ENCODE data around the gene CCDC149.
A peak's percentile ranks its signal among the peaks of the same experiment; 100 is the strongest.

The CCDC149 gene

DNA sequence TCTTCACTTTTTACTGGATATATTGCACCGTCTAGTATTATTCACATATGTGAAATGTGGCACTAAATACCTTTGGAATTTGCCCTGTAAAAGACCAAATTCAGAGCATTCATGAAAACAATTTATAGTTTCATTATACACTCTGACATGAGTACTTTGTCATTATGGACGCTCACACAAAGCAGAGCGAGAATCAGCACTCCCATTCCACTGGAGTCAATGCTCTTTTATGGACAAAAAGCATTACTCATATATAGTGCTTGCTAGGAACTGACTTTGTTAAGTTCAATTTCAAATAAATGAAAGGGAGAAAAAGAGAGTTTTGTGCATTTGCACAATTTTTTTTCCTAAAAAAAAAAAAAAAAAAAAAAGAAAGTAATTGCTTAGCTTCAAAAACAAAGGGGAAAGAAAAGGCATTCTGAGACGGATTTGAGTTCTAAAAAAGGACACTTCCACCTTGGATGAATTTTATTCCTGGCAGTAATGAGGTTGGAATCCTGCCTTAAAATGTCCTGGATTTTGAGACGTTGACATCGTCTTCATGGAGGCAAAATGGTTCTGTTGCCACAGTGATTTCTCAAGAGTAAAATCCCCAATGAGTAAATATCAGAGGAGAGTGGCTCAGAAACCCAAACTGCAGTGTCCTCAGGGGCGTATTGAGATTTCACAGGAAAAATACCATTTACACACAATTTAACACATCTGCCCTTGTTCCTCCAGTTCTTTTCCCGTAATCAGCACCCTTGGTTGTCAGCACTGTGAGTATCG is 34.8 kb downstream of the CCDC149 start:
- FAIRE-seq = peak; percentile 80

DNA sequence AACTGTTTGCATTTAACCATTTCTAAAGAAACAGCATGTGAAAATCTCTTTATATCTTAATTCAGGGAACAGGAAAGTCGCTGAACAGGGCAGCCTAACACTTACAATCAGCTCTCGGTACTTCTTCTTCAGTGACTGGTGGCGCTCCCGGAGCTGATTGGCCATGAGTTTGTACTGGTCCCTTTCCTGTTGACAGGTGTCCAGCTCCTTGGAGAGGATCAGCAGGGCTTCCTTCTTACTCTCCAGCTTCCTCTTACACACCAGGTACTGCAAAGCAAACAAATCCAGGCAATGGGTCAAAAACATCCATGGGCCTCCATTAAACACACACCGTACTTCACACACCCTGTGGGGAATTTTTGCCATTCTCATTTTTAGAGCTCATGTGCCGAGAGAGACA is 36.4 kb downstream of the CCDC149 start:
- FAIRE-seq = no peak

DNA sequence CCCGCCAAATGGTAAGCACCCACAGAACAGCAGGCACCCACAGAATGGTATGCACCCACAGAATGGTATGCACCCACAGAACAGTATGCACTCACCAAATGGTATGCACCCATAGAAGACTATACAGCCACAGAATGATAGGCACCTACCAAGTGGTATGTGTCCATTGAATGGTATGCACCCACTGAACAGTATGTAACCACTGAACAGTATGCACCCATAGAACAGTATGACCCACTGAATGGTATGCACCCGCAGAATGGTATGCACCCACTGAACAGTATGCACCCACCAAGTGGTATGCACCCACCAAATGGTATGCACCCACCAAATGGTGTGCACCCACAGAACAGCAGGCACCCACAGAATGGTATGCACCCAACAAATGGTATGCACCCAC is 40.1 kb downstream of the CCDC149 start:
- no peak for FAIRE-seq

DNA sequence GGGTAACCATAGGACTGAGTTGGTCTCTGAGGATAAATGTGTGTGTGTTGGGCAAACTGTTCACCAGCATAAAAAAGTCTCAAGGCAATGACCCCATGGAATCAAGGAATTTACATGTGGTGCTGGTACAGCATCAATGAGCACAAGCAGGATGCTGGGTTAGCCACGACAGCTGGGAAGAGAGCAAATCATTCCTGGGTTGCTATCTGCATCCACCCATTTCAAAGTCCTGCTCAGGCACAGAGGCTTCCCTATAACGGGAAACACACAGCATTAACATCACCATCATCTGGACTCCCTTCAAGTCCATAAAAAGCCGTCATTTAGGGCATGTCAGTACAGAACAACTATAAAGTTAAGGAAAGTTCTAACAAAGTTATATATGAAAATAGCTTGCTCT is 41.6 kb downstream of the CCDC149 start:
- FAIRE-seq = no peak

DNA sequence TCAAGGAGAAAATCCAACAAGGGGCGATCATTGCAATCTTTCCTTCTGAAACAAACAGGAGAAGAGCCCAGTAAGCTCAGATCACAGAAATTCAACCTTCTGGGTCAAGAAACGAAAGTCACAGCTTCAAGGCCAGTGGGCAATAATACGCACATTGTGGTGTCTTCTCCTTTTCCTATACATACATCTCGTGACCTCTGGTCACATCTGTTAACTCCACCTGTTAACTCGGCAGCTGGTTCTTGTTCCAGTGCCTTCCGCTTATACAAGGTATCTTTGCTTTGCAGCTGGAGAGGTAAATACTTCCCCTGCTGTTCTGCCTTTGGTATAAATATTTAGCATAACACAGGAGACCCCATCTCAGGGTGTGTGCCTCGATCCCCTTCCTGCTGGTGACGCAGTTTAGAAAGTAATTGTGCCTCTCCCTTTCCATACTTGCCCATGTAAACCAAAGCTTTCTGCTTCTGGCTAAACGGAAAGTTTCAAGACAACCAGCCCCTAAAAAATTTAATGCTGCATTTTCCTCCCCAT is 45.0 kb downstream of the CCDC149 start:
- FAIRE-seq = no peak

DNA sequence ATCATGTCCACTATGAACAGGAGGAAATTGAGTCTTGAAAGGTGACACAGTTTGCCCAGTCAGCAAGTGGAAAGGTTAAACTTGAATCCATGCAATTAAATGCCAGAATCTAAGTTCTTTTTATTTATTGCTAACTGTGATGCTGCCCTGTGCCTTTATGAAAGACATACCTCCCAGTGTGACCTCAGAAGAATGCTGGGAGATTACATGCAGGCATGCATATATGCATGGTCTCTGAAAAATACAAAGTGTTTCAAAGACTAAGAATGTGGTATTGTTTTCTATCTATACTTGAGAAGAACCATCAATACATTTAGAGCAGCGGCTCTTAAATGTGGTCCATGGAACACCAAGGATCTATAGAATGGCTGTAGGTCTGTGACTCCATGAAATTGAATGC is 45.6 kb downstream of the CCDC149 start:
- FAIRE-seq = no peak

DNA sequence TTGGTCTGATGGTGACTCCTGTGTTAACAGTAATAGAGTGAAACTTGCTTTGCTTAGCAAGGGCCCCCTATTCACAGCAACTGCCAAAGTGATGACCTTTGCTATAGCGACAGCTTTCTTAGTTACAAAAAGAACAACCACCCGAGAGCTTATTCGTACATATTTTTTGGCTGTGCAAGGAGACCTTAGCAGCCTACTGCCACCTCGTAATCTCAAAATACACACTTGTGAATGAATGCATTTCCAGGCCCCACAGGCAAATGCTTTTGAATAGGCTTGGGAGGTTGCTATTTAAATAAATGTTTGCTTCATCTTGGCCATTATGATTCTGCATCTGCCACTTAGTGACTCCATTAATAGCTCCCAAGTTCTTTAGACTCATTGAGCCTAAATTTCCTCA is 47.4 kb downstream of the CCDC149 start:
- FAIRE-seq = no peak

DNA sequence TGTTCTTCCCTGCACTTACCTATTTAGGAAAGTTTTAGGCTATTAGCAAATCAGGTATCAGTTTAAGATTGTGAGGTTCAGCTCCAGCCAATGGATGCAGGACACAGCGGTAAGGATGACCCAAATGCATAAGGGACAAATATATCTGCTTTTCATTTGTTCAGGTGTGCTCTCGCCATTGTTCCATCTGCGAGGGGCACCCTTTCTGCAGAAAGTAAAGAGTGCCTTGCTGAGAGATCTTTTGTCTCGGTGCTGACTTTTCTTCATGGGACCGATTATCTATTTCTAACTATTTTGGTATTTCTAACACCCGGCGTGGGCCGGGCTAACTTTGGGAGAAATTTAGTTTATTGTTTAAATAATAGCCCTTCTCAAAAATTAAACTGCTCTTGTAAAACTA is 49.0 kb downstream of the CCDC149 start:
- FAIRE-seq = no peak

DNA sequence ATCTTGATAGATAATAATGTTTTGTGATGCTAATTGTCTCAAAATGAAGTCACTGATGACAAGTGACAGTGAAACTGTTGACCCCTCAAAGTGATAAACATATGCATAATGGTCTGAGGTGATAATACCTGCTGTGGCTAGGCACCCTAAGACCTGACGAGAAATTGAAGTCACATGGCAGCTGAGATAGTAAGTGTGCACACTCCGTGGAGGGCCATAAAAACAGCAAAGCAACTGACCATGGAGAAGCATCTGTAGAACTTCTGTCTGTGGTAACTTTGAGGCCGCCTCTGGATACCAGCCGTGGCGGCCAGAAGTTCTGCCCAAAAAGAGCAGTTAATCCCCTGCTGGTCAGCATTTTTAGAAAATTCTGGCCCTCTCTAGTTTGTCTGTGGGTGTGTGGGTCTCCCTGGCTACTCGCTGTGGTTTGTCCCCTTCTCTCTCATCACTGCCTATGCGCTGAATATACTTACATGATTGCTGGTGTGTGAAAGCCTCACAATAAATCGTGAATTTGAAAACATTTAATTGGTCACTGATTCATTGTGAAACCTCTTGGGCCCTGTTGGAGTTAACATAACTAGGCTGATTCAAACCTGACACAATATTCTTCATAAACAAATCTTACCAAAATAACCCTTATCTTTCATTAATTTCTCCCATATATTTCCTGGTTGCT is 50.6 kb downstream of the CCDC149 start:
- no peak for FAIRE-seq

DNA sequence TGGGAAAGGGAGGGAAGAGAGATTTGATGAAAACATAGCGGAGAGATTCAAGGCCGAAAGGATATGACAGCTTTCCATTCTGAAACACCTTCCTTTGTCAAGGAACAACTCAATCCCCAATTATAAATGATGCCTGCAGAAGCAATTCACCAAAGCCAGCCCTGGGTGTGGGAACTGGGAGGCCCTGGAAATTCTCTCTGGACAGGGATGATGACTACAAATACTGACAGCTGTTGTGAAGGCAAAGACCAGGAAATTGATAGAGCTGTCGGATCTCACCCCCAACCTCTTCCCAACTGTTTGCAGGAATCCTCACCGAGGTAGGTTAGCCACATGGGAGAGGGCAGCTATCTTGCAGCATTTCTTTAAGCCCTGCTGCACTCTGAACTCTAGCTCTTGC is 54.3 kb downstream of the CCDC149 start:
- FAIRE-seq = no peak

DNA sequence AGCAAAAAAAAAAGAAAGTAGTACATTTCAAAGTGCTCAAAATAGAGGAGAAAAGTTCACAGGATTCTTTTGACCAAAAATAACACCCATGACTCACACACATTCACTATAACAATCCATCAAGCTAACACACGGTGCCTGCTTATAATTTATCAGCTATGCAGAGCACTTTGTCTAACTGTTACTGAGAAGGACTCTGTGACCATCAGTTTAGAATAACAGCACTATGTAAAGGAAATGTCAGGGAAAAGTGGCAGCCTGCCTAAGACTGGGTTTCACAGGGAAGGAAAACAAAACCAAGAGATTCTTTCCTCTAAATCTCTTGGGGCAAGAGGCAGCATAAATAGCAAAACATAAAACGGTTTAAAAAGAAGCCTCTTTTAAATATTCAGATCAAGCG is 54.8 kb downstream of the CCDC149 start:
- no peak for FAIRE-seq

DNA sequence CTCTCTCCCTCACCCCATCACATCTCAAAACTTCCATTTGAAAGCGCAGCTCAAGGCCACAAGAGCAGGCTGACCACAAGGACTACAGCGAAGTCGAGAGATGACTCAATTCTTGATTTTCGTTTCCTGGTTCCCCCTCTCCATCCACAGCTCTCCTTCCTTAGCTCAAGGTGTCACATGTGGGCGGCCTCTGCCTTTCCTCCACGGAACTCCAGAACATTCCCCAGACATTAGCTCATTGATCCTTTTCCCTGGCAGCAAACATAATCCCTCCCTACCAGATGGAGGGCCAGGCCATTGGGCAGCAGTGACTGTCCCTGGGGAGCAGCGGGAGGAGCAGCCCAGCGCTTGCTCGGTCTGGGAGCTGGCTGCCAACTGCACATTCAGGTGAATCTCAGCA is 56.3 kb downstream of the CCDC149 start:
- FAIRE-seq = no peak

DNA sequence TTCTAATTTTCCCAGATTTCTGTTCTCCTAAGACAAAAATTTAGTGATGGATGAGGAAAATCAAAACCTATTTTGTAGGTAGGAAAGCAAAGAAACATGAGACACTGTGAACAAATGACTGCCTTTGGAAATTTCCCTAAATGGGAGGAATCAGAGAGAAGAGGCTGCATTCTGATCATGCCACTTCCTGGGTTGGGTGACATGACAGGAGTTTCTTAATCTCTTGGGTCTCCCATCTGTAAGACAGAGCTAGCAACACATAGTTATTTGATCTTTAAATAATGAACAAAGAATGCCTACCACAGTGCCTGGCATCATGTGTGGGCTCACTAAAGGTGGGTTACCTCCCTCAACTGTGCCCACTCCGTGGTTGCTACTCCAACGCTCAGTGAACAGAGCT is 57.1 kb downstream of the CCDC149 start:
- no peak for FAIRE-seq

DNA sequence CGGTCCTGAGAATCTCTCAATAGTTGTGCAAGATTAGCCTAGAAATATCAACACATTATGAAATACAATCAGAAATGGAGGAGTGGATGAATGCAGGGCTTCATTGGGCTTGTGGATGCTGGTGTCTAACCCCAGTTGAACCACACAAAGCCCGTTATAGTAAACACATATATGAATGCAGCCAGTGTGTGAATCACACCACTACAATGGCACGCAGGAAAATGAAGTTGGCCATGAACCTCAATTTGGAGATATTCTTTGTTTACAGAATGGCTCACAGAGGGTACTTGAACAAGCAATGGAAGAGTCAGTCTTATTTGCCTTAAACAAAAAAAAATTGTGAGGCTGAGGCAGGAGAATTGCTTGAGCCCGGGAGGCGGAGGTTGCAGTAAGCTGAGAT is 59.7 kb downstream of the CCDC149 start:
- no peak for FAIRE-seq

DNA sequence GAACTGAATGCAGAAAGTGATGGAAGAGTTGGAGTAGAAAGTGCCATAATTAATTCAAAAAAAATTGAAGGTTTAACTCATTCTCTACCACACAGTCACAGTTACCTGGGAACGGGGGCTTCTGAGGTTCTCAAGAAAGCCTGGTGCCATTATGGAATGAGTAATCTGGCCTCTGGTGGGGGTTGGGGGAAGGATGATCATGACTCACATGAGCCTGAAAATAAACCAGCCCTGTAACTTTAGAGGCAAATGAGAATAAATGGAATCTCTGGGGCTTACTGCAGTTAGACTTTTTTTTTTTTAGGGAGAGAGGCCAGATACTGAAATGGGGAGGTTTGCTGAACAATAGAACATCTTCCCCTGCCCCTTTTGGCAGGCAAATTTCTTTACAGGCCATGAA is 62.2 kb downstream of the CCDC149 start:
- no peak for FAIRE-seq

DNA sequence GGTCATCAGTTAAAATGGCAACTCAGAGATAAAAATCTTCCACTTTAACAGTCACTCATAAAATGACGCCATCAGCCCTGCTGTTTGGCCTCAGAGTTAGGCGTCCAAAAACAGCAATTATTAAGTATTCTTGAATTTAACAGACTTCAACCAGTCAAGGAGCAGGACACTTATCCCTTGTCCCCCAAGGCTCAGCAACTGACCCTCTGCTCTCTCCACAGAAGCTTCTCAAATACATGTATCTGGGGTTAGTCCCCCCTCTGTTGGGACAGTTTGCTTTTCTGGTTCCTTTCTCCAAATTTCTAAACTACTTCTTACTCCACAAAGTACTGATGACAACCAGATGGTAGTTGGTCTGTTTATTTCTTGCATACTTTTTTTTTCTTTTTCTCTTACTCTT is 63.1 kb downstream of the CCDC149 start:
- FAIRE-seq = no peak

DNA sequence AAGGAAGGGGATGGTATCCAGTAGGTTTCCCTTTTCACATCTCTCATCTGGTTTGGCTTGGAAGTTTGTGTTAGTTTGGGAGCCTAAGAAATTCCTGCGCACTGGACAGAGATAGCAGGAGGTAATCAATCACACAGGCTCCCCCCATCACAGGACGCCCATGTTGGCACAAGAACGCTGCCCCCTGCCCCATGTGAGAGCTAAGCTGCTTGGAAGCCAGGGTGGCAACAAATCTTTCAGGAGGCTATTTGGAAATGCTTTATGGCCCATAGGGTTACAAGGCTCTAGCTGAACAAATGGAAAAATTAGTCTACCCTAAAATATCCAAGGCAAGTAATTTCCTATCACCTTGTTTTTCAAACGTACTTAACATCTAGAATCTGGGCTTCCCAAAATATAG is 63.5 kb downstream of the CCDC149 start:
- FAIRE-seq = no peak

DNA sequence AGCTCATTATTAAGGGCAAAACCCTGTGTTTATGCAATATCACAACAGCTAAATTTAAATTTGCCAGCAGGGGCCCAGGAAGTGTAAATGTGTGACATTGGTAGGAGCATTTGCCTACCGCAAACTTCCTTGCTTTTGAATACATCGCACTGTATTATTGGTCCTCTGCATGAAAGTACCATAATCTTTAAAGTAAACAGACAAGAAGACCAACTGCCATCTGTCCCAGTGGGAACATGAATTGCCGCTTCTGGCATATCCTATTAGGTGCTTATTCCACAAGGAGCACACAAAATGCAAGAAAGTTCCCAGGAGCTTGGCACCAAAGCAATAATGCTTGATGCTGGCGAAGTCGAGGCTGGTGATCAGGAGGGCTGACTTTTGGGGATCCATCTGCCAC is 66.1 kb downstream of the CCDC149 start:
- FAIRE-seq = no peak

DNA sequence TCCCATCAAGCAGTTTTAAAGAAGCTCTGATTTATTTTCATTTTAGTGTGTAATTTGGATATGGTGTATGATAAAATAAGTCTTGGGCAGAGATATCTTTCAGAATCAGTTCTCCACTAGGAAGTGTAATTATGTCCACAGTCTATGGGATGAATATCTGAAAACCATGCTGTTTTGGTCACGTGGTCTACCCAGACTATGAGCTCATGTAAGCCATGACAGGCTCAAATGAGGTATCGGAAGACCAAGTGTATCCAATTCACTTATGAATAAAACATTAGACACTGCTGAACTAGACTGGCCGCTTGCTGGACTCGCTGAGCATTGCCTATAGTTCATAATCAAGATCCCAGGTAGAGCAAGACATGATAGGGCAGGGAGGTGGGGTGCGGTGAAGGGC is 66.9 kb downstream of the CCDC149 start:
- no peak for FAIRE-seq

DNA sequence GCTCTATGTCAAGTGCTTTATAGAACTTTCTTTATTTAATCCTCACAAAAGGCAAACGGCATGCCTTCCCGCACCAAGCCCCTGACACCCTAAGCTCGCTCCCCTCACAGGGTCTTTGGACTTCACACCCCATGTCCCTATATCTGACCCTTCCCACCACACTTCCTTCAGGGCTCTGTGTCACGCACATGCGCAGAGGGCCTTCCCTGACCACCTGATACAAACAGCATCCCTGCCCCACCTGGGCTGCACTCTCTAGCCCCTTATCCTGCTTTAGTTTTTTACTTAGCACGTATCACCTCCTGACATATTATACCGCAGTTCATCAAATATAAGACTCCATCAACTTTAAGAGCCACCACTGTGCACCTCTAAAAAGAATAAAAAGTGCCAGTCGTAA is 67.7 kb downstream of the CCDC149 start:
- FAIRE-seq = no peak

DNA sequence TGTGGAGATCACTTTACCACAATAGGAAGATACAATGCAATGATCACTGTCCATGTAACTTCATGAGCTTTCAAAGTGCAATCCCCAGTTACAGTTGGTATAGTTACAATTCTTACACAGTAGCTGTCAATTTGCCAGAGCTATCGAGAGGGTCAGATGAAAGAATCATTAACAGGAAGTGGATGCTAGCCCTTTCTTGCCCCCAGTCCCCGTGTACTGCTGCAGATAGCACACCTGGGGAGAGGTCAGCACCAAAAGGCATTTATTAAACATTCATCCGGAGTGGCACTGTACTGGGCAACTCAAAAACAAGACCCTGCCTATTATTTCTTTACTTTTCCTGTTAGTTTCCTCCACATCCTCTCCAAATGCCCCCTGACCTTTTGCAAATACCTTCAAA is 69.7 kb downstream of the CCDC149 start:
- no peak for FAIRE-seq

DNA sequence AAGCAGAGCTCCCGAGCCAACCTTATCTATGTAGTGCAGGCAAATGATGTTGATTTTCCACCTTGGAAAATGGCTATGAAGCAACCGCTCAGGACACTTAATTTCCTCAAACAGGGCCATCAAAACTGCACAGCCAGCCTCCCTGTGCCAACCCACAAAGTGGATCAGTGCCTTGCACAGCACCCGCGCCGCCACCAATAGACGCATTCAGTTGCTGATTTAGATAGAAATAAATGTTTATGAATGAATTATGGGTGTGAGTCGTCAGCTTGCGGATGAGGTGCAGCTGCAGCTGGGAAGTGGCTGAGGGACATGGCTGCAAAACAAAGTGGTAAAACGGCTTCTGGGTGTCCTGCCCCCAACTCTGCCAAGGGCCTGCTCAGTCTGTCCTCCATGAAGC is 70.5 kb downstream of the CCDC149 start:
- FAIRE-seq = no peak

DNA sequence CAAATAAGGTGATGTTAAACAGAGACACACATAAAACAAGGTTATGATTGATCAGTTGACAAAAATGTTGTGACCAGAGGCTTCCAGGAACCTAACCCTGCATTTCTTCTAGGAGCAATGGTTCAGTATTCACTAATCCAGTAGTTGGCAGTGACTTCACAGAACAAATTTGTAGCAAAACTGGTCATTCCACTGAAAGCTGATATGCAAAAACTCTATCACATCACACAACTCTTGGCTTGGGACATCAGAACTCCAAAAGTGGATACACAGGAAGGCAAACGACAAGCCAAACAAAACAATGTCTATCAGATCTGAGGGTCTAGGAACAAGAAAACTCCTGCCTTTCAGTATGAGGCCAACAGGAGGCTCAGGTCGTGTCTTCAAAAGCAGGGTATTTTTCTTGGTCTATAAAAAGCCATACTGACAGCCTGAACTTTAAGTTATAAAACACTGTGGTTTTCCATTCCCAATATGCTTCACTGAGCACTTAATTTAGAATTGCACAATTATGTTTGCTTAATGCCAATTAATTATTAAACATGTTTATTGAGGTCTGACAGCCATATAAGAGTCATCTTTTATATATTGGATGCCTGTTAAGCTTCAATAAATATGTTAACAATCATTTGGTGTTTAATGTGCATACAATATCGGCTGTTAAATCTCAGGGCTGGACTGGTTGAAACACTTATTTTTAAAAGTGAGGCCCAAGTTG is 71.9 kb downstream of the CCDC149 start:
- FAIRE-seq = no peak

DNA sequence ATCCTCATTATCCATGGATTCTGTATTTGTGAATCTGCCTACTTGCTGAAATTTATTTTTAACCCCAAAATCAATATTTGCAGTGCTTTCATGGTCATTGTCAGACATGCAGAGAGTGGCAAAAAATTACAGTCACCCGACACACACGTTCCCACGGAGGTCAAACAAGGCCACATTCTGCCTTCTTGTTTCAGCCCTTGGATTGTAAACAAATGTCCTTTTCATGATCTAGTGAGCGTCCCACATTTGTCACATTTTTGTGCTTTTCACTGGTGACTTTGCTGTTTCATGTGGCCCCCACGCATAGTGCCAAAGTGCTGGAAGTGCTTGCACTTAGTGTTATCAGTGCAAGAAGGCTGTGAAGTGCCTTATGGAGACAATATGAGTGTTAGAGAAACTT is 72.5 kb downstream of the CCDC149 start:
- peak; percentile 36 for FAIRE-seq

All from islet of Langerhans (tissue), 1 donor.